Ascending aorta (tissue), 2 donors: ENCODE results near the gene OR56A5. TPM values are rescaled to one million over a fixed set of nuclear protein-coding genes. Genes with fewer than 3 reads are reported as not detected.

Experiments used
- DNase-seq, 2 donors: peaks; one replicate each; pipeline ENCODE4 v3.0.0-alpha.2; 2019; ENCODE audit warnings: low spot score in 2 of 2
- H3K27ac ChIP-seq, 2 donors: fragments of 200-600 bp; sonication (generic); one replicate each; pipeline ENCODE4 v1.5.1; 2016 to 2017; ENCODE audit warnings: mild to moderate bottlenecking in 1 of 2
- H3K27me3 ChIP-seq: fragments of 200-600 bp; sonication (generic); one replicate; pipeline ENCODE4 v1.5.1; 2017
- H3K36me3 ChIP-seq, 2 donors: fragments of 200-600 bp; sonication (generic); one replicate each; pipeline ENCODE4 v1.5.1; 2016
- H3K4me1 ChIP-seq, 2 donors: fragments of 200-600 bp; sonication (generic); one replicate each; pipeline ENCODE4 v1.5.1; 2016 to 2017; ENCODE audit warnings: mild to moderate bottlenecking in 1 of 2
- H3K4me3 ChIP-seq, 2 donors: fragments of 200-600 bp; sonication (generic); one replicate each; pipeline ENCODE4 v1.5.1; 2016 to 2017; ENCODE audit warnings: mild to moderate bottlenecking in 1 of 2
- H3K9me3 ChIP-seq, 2 donors: fragments of 200-600 bp; sonication (generic); one replicate each; pipeline ENCODE4 v1.5.1; 2016
- intact Hi-C: fragments of 100-400 bp; cut with DNase I; formaldehyde crosslinking; loops from one replicate; pipeline ENCODE4 v1.15.1; 2023
- total RNA-seq: library from RNA; depleted of rRNA; stranded (reverse); fragments of >200 nt; gene quantifications from one replicate; pipeline ENCODE4 v1.1.0, GENCODE V29; 2016
- TF ChIP-seq, protein P1 (sequence below), 3 experiments: fragments of 200-600 bp in 2 of 3; fragments of 450-650 bp in 1 of 3; sonication (generic) in 2 of 3; IDR thresholded peaks; one replicate each; pipeline ENCODE4 v1.5.1; 2016 to 2019; ENCODE audit warnings: antibody characterized with exemption in 3 of 3, mild to moderate bottlenecking in 1 of 3, moderate library complexity in 1 of 3

OR56A5 gene
- total RNA-seq, 1 donor from 2014 or later, result not detected

DNA sequence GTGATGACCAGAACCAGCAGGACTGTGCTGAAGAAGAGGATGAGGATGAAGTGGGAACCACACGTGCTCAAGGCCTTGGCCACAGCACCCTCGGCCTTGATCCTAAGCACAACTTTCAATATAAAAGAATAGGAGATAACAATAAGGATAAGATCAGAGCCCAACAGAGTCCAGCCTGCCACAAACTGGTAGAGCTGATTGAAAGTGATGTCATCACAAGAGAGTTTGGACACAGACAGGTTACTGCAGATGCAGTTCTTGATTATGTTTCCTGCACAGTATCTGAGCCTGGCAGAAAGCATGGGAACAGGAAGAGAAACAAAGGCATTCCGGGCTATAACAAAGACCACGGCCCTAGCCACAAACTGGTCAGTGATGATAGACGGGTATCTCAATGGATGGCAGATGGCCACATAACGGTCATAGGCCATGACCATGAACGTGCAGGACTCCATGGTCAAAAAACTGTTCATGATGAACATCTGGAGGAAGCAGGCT, 34.0 kb upstream of the OR56A5 start:
- intact Hi-C loops, result no loop called here
- no peaks in the 10 kb centered on the region for H3K36me3 ChIP-seq
- H3K27ac ChIP-seq, result no peak overlapping the region

GRCh38 chr11:5994791-5995190, 26.5 kb upstream of the OR56A5 start:
- no peaks in the 10 kb centered on the region for H3K36me3 ChIP-seq
- no peaks in the 10 kb centered on the region for H3K27me3 ChIP-seq
- no peaks in the 10 kb centered on the region for H3K4me1 ChIP-seq
- DNase-seq, result no peak
- H3K9me3 ChIP-seq, result no peaks in the 10 kb centered on the region
- H3K4me3 ChIP-seq, result no peak overlapping the region
- intact Hi-C loops, result no loop called here
- TF ChIP-seq, protein P1, sequence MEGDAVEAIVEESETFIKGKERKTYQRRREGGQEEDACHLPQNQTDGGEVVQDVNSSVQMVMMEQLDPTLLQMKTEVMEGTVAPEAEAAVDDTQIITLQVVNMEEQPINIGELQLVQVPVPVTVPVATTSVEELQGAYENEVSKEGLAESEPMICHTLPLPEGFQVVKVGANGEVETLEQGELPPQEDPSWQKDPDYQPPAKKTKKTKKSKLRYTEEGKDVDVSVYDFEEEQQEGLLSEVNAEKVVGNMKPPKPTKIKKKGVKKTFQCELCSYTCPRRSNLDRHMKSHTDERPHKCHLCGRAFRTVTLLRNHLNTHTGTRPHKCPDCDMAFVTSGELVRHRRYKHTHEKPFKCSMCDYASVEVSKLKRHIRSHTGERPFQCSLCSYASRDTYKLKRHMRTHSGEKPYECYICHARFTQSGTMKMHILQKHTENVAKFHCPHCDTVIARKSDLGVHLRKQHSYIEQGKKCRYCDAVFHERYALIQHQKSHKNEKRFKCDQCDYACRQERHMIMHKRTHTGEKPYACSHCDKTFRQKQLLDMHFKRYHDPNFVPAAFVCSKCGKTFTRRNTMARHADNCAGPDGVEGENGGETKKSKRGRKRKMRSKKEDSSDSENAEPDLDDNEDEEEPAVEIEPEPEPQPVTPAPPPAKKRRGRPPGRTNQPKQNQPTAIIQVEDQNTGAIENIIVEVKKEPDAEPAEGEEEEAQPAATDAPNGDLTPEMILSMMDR (IDR thresholded peaks at IDR 0.05), result no peak
- H3K27ac ChIP-seq, result no peak overlapping the region

More for the DNA sequence above, 34.0 kb upstream of the OR56A5 start:
- Histone ChIP-seq H3K27me3 (no peaks in the 10 kb centered on the region), H3K9me3 (no peaks in the 10 kb centered on the region), H3K4me1 (no peaks in the 10 kb centered on the region), H3K4me3 (no peak overlapping the region)
- TF ChIP-seq, protein P1 (IDR thresholded peaks at IDR 0.05), result no peak
- no peak for DNase-seq

DNA sequence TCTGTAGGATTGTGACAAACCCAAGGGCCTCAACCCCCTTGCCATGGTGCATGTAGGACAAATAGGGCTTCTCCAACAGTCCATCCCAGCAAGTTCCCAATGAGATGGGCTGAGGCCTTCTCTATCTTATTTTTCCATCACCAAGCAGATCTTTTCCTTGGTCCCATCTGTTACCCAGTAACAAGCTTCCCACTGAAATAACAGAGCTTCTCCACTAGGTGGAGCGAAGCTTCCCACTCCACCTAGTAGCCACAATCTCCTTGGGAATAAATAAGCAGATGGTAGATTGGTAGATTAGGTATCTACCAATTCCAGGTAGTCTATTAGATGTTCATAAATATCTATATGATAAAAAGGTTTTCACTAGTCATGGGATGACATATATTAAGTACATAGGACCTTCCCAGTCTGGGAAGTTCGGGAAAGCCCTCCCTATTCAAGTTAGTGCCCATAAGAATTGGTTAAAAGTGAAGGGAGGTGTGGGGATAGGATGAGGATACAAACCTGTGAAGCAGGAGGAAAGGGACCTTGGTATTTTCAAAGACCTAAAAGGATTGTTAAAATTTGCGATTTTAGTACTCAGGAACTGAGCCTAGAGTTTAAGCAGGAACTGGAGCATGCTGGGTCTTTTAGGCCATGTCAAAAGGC, 24.4 kb upstream of the OR56A5 start:
- H3K9me3 ChIP-seq, result no peaks in the 10 kb centered on the region
- DNase-seq, result no peak
- no peaks in the 10 kb centered on the region for H3K4me1 ChIP-seq
- no peak overlapping the region for H3K27ac ChIP-seq
- no peaks in the 10 kb centered on the region for H3K36me3 ChIP-seq
- H3K27me3 ChIP-seq, result no peaks in the 10 kb centered on the region
- TF ChIP-seq, protein P1 (IDR thresholded peaks at IDR 0.05), result peak in 1 of 3 experiments; percentile 34
- intact Hi-C loops, result no loop called here
- H3K4me3 ChIP-seq, result no peak overlapping the region

GRCh38 chr11:5992150-5992549, 23.9 kb upstream of the OR56A5 start:
- intact Hi-C loops, result no loop called here
- H3K36me3 ChIP-seq, result no peaks in the 10 kb centered on the region
- H3K27ac ChIP-seq, result no peak overlapping the region
- H3K4me1 ChIP-seq, result no peaks in the 10 kb centered on the region
- no peak for DNase-seq
- no peaks in the 10 kb centered on the region for H3K9me3 ChIP-seq
- TF ChIP-seq, protein P1 (IDR thresholded peaks at IDR 0.05), result no peak
- H3K4me3 ChIP-seq, result no peak overlapping the region
- H3K27me3 ChIP-seq, result no peaks in the 10 kb centered on the region

DNA sequence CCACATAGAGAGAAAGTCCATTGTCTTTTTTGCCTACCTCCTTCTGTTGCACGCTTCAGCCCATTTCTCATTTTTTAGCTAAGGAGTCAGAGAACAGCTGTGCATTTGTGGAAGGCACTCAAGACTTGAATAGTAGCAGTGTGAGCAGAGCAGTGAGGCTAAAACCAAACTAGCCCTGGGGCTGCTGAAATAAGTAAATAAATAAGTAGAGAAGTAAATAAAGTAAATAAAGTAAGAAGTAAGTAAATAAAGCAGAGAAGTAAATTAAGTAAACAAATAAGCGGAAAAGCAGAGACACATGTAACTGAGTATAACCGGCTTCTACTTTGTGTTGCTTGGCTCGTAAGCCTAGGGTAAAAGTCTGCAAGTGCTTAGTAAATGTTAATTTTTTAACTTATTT, 20.9 kb upstream of the OR56A5 start:
- H3K4me1 ChIP-seq, result no peaks in the 10 kb centered on the region
- no peak for DNase-seq
- no peak overlapping the region for H3K4me3 ChIP-seq
- no peaks in the 10 kb centered on the region for H3K9me3 ChIP-seq
- TF ChIP-seq, protein P1 (IDR thresholded peaks at IDR 0.05), result no peak
- no peak overlapping the region for H3K27ac ChIP-seq
- H3K27me3 ChIP-seq, result no peaks in the 10 kb centered on the region
- intact Hi-C loops, result no loop called here
- H3K36me3 ChIP-seq, result no peaks in the 10 kb centered on the region
